Pancreas (tissue), 10 donors: ENCODE measurements around the gene PBXIP1. TPM values are rescaled to one million over a fixed set of nuclear protein-coding genes. Genes with fewer than 3 reads are reported as not detected.

ENCODE experiments used
- ATAC-seq, 4 donors: fragments of 200-7000 bp; cut with Tn5 transposase; one replicate each; pipeline versions ENCODE4 v1.8.0 to v1.9.1; 2020; ENCODE audit warnings: mild to moderate bottlenecking in 4 of 4, moderate library complexity in 4 of 4
- DNase-seq, 6 donors: peaks; one replicate each; pipeline ENCODE4 v3.0.0-alpha.2; 2020
- FAIRE-seq: peaks from 2 replicates; lab custom pipeline; 2012; peaks lifted over from hg19 to GRCh38; lab: Jason Lieb, UNC
- H3K27ac ChIP-seq, 4 donors: fragments of 200-600 bp; sonication (generic); 1 replicate in 3 of 4; 2 replicates in 1 of 4; pipeline versions ENCODE4 v1.5.0 to v1.8.0; 2020
- H3K27me3 ChIP-seq, 4 donors: fragments of 200-600 bp; one replicate each; pipeline ENCODE4 v1.8.0; 2021
- H3K36me3 ChIP-seq, 3 donors: fragments of 200-600 bp; sonication (generic) in 1 of 3; one replicate each; pipeline versions ENCODE4 v1.5.0 to v1.8.0; 2020 to 2021
- H3K4me1 ChIP-seq, 3 donors: fragments of 200-600 bp; one replicate each; pipeline ENCODE4 v1.8.0; 2021
- H3K4me3 ChIP-seq, 4 donors: fragments of 200-600 bp; sonication (generic) in 2 of 4; one replicate each; pipeline versions ENCODE4 v1.5.0 to v1.8.0; 2020 to 2021
- H3K9me3 ChIP-seq, 4 donors: fragments of 200-600 bp; one replicate each; pipeline ENCODE4 v1.8.0; 2021
- CTCF ChIP-seq, 4 donors: fragments of 200-600 bp; sonication (generic) in 3 of 4; IDR thresholded peaks; one replicate each; pipeline versions ENCODE4 v1.5.0 to v1.8.0; 2021; ENCODE audit warnings: antibody characterized with exemption in 4 of 4
- WGBS, 2 donors: extraction: QIAGEN DNeasy Blood & Tissue Kit; methylation state at CpG; one replicate each; pipeline ENCODE4 v1.1.7; 2013; 5-methylcytosine and 5-hydroxymethylcytosine counted together
- intact Hi-C, 3 donors: fragments of 100-400 bp; cut with DNase I; formaldehyde crosslinking; loops; one replicate each; pipeline versions ENCODE4 v1.11.1 to v1.14.2; 2022
- polyA plus RNA-seq, 2 donors: library from polyadenylated mRNA; stranded (reverse); fragments of 200-250 nt; gene quantifications; one replicate each; pipeline ENCODE4 v1.2.3, GENCODE V29; 2013
- total RNA-seq, 6 donors: library from RNA; stranded (reverse); fragmentation: NEBNext Ultra II Directional in 4 of 6; extraction: Animal tissue kit (Norgen Biotek cat#: 25700) in 4 of 6; gene quantifications; one replicate each; pipeline versions ENCODE4 v1.2.1 to v1.2.4, GENCODE V29; 2021 to 2023
- donor health status: healthy with polysubstance abuse.
- donor health status: DM: no; HTN: no; CAD: no; lungs with moderate emphysema.
- donor health status: DM: no; HTN: no; CAD: no.
- donor health status: control.
- donor health status: control.
- donor health status: Bipolar disorder and iron deficiency.
- donor health status: DM: yes; HTN: yes; CAD: no.
- donor health status: DM: no; HTN: no; CAD: no.
- donor health status: DM: no; HTN: no; CAD: no.
- donor health status: DM: yes; HTN: yes; CAD: no.

The PBXIP1 gene
- total and polyA plus RNA-seq, 8 donors = 15.6 to 53.1 (median 28.4) TPM

- ATAC-seq (peak; percentile 91 to 96 (median 92)), DNase-seq (peak; percentile 92 to 98 (median 94)), FAIRE-seq (no peak)
- intact Hi-C loops = no loop called here
- WGBS, 2 donors = 0% methylated on average over 43 to 45 of the region's 45 CpGs
- Histone ChIP-seq H3K4me3 (peak within 1 kb of the TSS; percentile 34 to 54 (median 51)), H3K27ac (peak within 1 kb of the TSS; percentile 97 to 100 (median 98)), H3K27me3 (no peaks in the 10 kb centered on the region), H3K4me1 (peaks cover 8 to 13% (median 13%) of the 10 kb centered on the region in 3 donors), H3K9me3 (no peaks in the 10 kb centered on the region), H3K36me3 (no peaks in the 10 kb centered on the region)
- TF ChIP-seq CTCF (IDR thresholded peaks at IDR 0.05) = no peak
These were observed 19.3 kb downstream of the PBXIP1 start, which contains the start of gene PMVK for GRCh38 chr1:154936555-154937084. Gene PMVK, minus strand, starts transcription at chr1:154936719. Its CDS starts 34 bp downstream, at chr1:154936685.

- Histone ChIP-seq H3K9me3 (no peaks in the 10 kb centered on the region), H3K4me3 (peak overlapping the region; percentile 34 to 54 (median 51)), H3K27ac (peak overlapping the region; percentile 97 to 100 (median 98)), H3K27me3 (no peaks in the 10 kb centered on the region), H3K4me1 (peaks cover 8 to 13% (median 11%) of the 10 kb centered on the region in 3 donors), H3K36me3 (no peaks in the 10 kb centered on the region)
- DNase-seq = no peak
- TF ChIP-seq CTCF (IDR thresholded peaks at IDR 0.05) = no peak
- WGBS, 2 donors = 30 to 37% methylated on average over 27 of the region's 27 CpGs
- FAIRE-seq = no peak
- no peak for ATAC-seq
- intact Hi-C loops = no loop called here
These were observed 19.9 kb downstream of the PBXIP1 start for GRCh38 chr1:154935749-154936554.

GRCh38 chr1:154934358-154934948 is 21.4 kb downstream of the PBXIP1 start:
- DNase-seq = no peak
- 97 to 99% methylated on average over 5 of the region's 5 CpGs for WGBS, 2 donors
- Histone ChIP-seq H3K4me1 (peaks cover 8 to 13% (median 11%) of the 10 kb centered on the region in 3 donors), H3K36me3 (no peaks in the 10 kb centered on the region), H3K27ac (no peak overlapping the region), H3K4me3 (no peak overlapping the region), H3K27me3 (no peaks in the 10 kb centered on the region), H3K9me3 (no peaks in the 10 kb centered on the region)
- intact Hi-C loops = no loop called here
- no peak for FAIRE-seq
- no peak for ATAC-seq
- TF ChIP-seq CTCF (IDR thresholded peaks at IDR 0.05) = no peak

- Histone ChIP-seq H3K9me3 (no peaks in the 10 kb centered on the region), H3K4me3 (no peak overlapping the region), H3K27ac (no peak overlapping the region), H3K4me1 (peaks cover 6 to 8% (median 7%) of the 10 kb centered on the region in 3 donors), H3K36me3 (peaks cover 0 to 7% (median 0%) of the 10 kb centered on the region in 3 donors), H3K27me3 (no peaks in the 10 kb centered on the region)
- no peak for TF ChIP-seq CTCF (IDR thresholded peaks at IDR 0.05)
- DNase-seq = peak in 4 of 6 donors; percentile 58 to 68 (median 66)
- intact Hi-C loops = no loop called here
- WGBS, 2 donors = 81 to 83% methylated on average over 11 of the region's 11 CpGs
- FAIRE-seq = no peak
- no peak for ATAC-seq
These were observed 23.9 kb downstream of the PBXIP1 start for GRCh38 chr1:154931940-154932487.
